Measurements from ENCODE around the gene SIAE.

Gene SIAE

GRCh38 chr11:124656774-124657630 is 16.5 kb downstream of the SIAE start (continued):
- TF ChIP-seq TSHZ2 (CRISPR knock-in tag; IDR thresholded peaks at IDR 0.05) (no peak), ZC3H10 (CRISPR knock-in tag; IDR thresholded peaks at IDR 0.05) (no peak), BACH2 (CRISPR knock-in tag; IDR thresholded peaks at IDR 0.05; ENCODE audit: borderline replicate concordance) (no peak), ESRRG (CRISPR knock-in tag; IDR thresholded peaks at IDR 0.05) (no peak)

- no peak for TF ChIP-seq RARB (CRISPR knock-in tag; IDR thresholded peaks at IDR 0.05)
- ATAC-seq, result no peak
Measured at GRCh38 chr11:124648610-124649009, 24.9 kb downstream of the SIAE start.

GRCh38 chr11:124646148-124646547 is 27.4 kb downstream of the SIAE start:
- no peak for ATAC-seq

GRCh38 chr11:124644426-124645280 is 28.9 kb downstream of the SIAE start:
- ATAC-seq, result peak; percentile 87

More at GRCh38 chr11:124646148-124646547, 27.4 kb downstream of the SIAE start:
- TF ChIP-seq ZNF8 (CRISPR knock-in tag; IDR thresholded peaks at IDR 0.05) (no peak), OSR1 (CRISPR knock-in tag; IDR thresholded peaks at IDR 0.05) (no peak), CSDC2 (CRISPR knock-in tag; IDR thresholded peaks at IDR 0.05) (no peak), ISL1 (CRISPR knock-in tag; IDR thresholded peaks at IDR 0.05) (no peak), PPARA (CRISPR knock-in tag; IDR thresholded peaks at IDR 0.05; ENCODE audit: borderline replicate concordance) (no peak), ZFP3 (CRISPR knock-in tag; IDR thresholded peaks at IDR 0.05) (no peak), TOX (CRISPR knock-in tag; IDR thresholded peaks at IDR 0.05; ENCODE audit: borderline replicate concordance) (no peak), BACH2 (CRISPR knock-in tag; IDR thresholded peaks at IDR 0.05; ENCODE audit: borderline replicate concordance) (no peak), ZFP30 (CRISPR knock-in tag; IDR thresholded peaks at IDR 0.05) (no peak), ESRRG (CRISPR knock-in tag; IDR thresholded peaks at IDR 0.05) (no peak), SNAI2 (CRISPR knock-in tag; IDR thresholded peaks at IDR 0.05) (no peak), ARNTL (CRISPR knock-in tag; IDR thresholded peaks at IDR 0.05; ENCODE audit: borderline replicate concordance, low read depth) (no peak), ZC3H10 (CRISPR knock-in tag; IDR thresholded peaks at IDR 0.05) (no peak)

GRCh38 chr11:124643605-124644425 is 29.7 kb downstream of the SIAE start:
- ATAC-seq, result peak; percentile 50
- TF ChIP-seq ZFP30 (CRISPR knock-in tag; IDR thresholded peaks at IDR 0.05), result no peak
- TF ChIP-seq ZNF565 (CRISPR knock-in tag; conservative IDR thresholded peaks at IDR 0.05; ENCODE audit: low read depth), result no peak
- TF ChIP-seq SNAI2 (CRISPR knock-in tag; IDR thresholded peaks at IDR 0.05), result no peak
- no peak for TF ChIP-seq TOX (CRISPR knock-in tag; IDR thresholded peaks at IDR 0.05; ENCODE audit: borderline replicate concordance)
- no peak for TF ChIP-seq PPARA (CRISPR knock-in tag; IDR thresholded peaks at IDR 0.05; ENCODE audit: borderline replicate concordance)

More at GRCh38 chr11:124644426-124645280, 28.9 kb downstream of the SIAE start:
- TF ChIP-seq TCF4 (CRISPR knock-in tag; IDR thresholded peaks at IDR 0.05; ENCODE audit: borderline replicate concordance) (0 out of 2 replicates have a peak, but pooled peaks have one; percentile 19), RARB (CRISPR knock-in tag; IDR thresholded peaks at IDR 0.05) (no peak)

- TF ChIP-seq POU6F1 (CRISPR knock-in tag; IDR thresholded peaks at IDR 0.05; ENCODE audit: borderline replicate concordance, low read depth), result no peak
- no peak for ATAC-seq
Measured at GRCh38 chr11:124643042-124643604, 30.4 kb downstream of the SIAE start.

Data from SK-N-SH treated with all-trans-retinoic acid at 6 μM for 48 hours (cell line).